ENCODE measurements around the gene GNAT1. TPM values are rescaled to one million over a fixed set of nuclear protein-coding genes. Genes with fewer than 3 reads are reported as not detected.

GNAT1 gene
- total and polyA plus RNA-seq, 2 of the 13 experiments (the other 11 are each of a cell fraction or from before 2014, with no cell fraction given), result 0.15 TPM; not detected in 1

GRCh38 chr3:50171540-50172301, 19.7 kb upstream of the GNAT1 start (continued):
- TF ChIP-seq STAT6 (CRISPR knock-in tag; IDR thresholded peaks at IDR 0.05; ENCODE audit: borderline replicate concordance) (no peak), SMC3 (IDR thresholded peaks at IDR 0.05; ENCODE audit: low read length) (no peak; the same call in 1 of the 2 replicates), ZBTB25 (CRISPR knock-in tag; IDR thresholded peaks at IDR 0.05) (peak; percentile 79), CENPX (CRISPR knock-in tag; IDR thresholded peaks at IDR 0.05) (no peak), RFXAP (CRISPR knock-in tag; IDR thresholded peaks at IDR 0.05; ENCODE audit: borderline replicate concordance) (peak; percentile 93), ZNF572 (CRISPR knock-in tag; IDR thresholded peaks at IDR 0.05) (peak; percentile 66; the same call in 1 of the 2 replicates), ZHX2 (IDR thresholded peaks at IDR 0.05; ENCODE audit: low read depth) (no peak; the same call in 1 of the 2 replicates), ZHX2 (CRISPR knock-in tag; IDR thresholded peaks at IDR 0.05; ENCODE audit: borderline replicate concordance) (no peak), DBP (CRISPR knock-in tag; IDR thresholded peaks at IDR 0.05; ENCODE audit: not compliant biosample characterization) (no peak), ZNF580 (CRISPR knock-in tag; IDR thresholded peaks at IDR 0.05; ENCODE audit: borderline replicate concordance, low read depth) (peak; percentile 96), MLX (CRISPR knock-in tag; IDR thresholded peaks at IDR 0.05) (peak; percentile 96), TEAD3 (CRISPR knock-in tag; optimal IDR thresholded peaks at IDR 0.05; ENCODE audit: borderline replicate concordance) (peak; percentile 99), ZNF281 (CRISPR knock-in tag; IDR thresholded peaks at IDR 0.05; ENCODE audit: borderline replicate concordance) (peak; percentile 92)

Measured in HepG2 (cell line).